Transverse colon (tissue), 4 donors: ENCODE results near the gene IZUMO3. TPM values are rescaled to one million over a fixed set of nuclear protein-coding genes. Genes with fewer than 3 reads are reported as not detected.

ENCODE experiments used
- DNase-seq: peaks from one replicate; pipeline ENCODE4 v3.0.0-alpha.2; 2019
- H3K27ac ChIP-seq, 4 donors: fragments of 200-600 bp; sonication (generic); 2 replicates each; pipeline ENCODE4 v1.5.1; 2016 to 2018; ENCODE audit warnings: inconsistent platforms in 4 of 4
- H3K27me3 ChIP-seq: fragments of 200-600 bp; sonication (generic); 2 replicates; pipeline ENCODE4 v1.5.1; 2017; ENCODE audit warnings: inconsistent platforms
- H3K36me3 ChIP-seq, 4 donors: fragments of 200-600 bp; sonication (generic); 2 replicates each; pipeline ENCODE4 v1.5.1; 2017 to 2019; ENCODE audit warnings: inconsistent platforms in 4 of 4
- H3K4me1 ChIP-seq, 4 donors: fragments of 200-600 bp; sonication (generic); 2 replicates each; pipeline ENCODE4 v1.5.1; 2017 to 2020; ENCODE audit warnings: inconsistent platforms in 4 of 4
- H3K4me3 ChIP-seq, 4 donors: fragments of 200-600 bp; sonication (generic); 1 replicate in 1 of 4; 2 replicates in 3 of 4; pipeline versions ENCODE4 v1.5.1 to v1.6.1; 2017 to 2019; ENCODE audit warnings: inconsistent platforms in 4 of 4
- H3K9me3 ChIP-seq, 2 donors: fragments of 200-600 bp; sonication (generic); 2 replicates each; pipeline ENCODE4 v1.5.1; 2017 to 2019; ENCODE audit warnings: inconsistent platforms in 2 of 2
- CTCF ChIP-seq, 5 experiments: fragments of 200-600 bp in 3 of 5; fragments of 450-650 bp in 2 of 5; sonication (generic) in 3 of 5; IDR thresholded peaks; 1 replicate in 2 of 5; 2 replicates in 3 of 5; pipeline ENCODE4 v1.5.1; 2016 to 2017; ENCODE audit warnings: antibody characterized with exemption in 5 of 5, inconsistent platforms in 3 of 5, mild to moderate bottlenecking in 2 of 5, moderate library complexity in 1 of 5
- EP300 ChIP-seq: sonication (generic); formaldehyde crosslinking; IDR thresholded peaks from one replicate; pipeline ENCODE4 v1.6.1; 2017; ENCODE audit warnings: antibody characterized with exemption, low read depth
- POLR2A ChIP-seq: fragments of 450-650 bp; IDR thresholded peaks from one replicate; pipeline ENCODE4 v1.6.1; 2016; ENCODE audit warnings: antibody characterized with exemption, mild to moderate bottlenecking, moderate library complexity
- POLR2AphosphoS5 ChIP-seq, 3 donors: sonication (generic); formaldehyde crosslinking; IDR thresholded peaks; one replicate each; pipeline ENCODE4 v1.6.1; 2016; ENCODE audit warnings: antibody characterized with exemption in 3 of 3
- WGBS, 2 donors: methylation state at CpG; one replicate each; pipeline ENCODE4 v1.1.5; 2018; ENCODE audit warnings: low coverage in 1 of 2; 5-methylcytosine and 5-hydroxymethylcytosine counted together
- in situ Hi-C, 4 donors: fragments of 200-750 bp; cut with MboI; loops; one replicate each; pipeline versions ENCODE4 v1.15.0 to v1.15.1; 2017; ENCODE audit warnings: low sequenced_read_pairs in 3 of 4, low pct_ligation_motif_present in 1 of 4, low pct_unique_long_range_greater_than_20kb in 1 of 4
- intact Hi-C: fragments of 100-400 bp; cut with DNase I; formaldehyde crosslinking; loops from one replicate; pipeline ENCODE4 v1.15.1; 2023; ENCODE audit warnings: low total_unique reads
- total RNA-seq, 4 donors: library from RNA; depleted of rRNA; stranded (reverse); fragments of >200 nt; gene quantifications; one replicate each; pipeline ENCODE4 v1.1.0, GENCODE V29; 2016

The IZUMO3 gene
- total RNA-seq, 4 donors from 2014 or later: not detected

- Histone ChIP-seq H3K36me3 (no peaks in the 10 kb centered on the region), H3K4me1 (no peaks in the 10 kb centered on the region), H3K27ac (no peak overlapping the region), H3K27me3 (no peaks in the 10 kb centered on the region), H3K9me3 (no peaks in the 10 kb centered on the region), H3K4me3 (no peak overlapping the region)
- no peak for TF ChIP-seq EP300
- TF ChIP-seq CTCF (IDR thresholded peaks at IDR 0.05): no peak
- TF ChIP-seq POLR2A: no peak
- TF ChIP-seq POLR2AphosphoS5 (IDR thresholded peaks at IDR 0.05): no peak
- WGBS, 2 donors: 64 to 74% methylated on average over 3 of the region's 3 CpGs
- no peak for DNase-seq
- intact Hi-C loops (no loop called here), in situ Hi-C loops (no loop called here)
Observed at GRCh38 chr9:24500761-24501160, 44.9 kb downstream of the IZUMO3 start.

- intact Hi-C loops: no loop called here
- Histone ChIP-seq H3K27ac (no peak overlapping the region), H3K4me1 (no peaks in the 10 kb centered on the region), H3K36me3 (no peaks in the 10 kb centered on the region), H3K27me3 (no peaks in the 10 kb centered on the region), H3K9me3 (no peaks in the 10 kb centered on the region), H3K4me3 (no peak overlapping the region)
- no peak for DNase-seq
- TF ChIP-seq POLR2AphosphoS5 (IDR thresholded peaks at IDR 0.05): no peak
- TF ChIP-seq EP300: no peak
- TF ChIP-seq POLR2A: no peak
- no peak for TF ChIP-seq CTCF (IDR thresholded peaks at IDR 0.05)
- in situ Hi-C loops: no loop called here
- 36 to 56% methylated on average over 2 of the region's 2 CpGs for WGBS, 2 donors
Observed at GRCh38 chr9:24498632-24499031, 47.1 kb downstream of the IZUMO3 start.

GRCh38 chr9:24497671-24498070, 48.0 kb downstream of the IZUMO3 start:
- Histone ChIP-seq H3K27me3 (no peaks in the 10 kb centered on the region), H3K27ac (no peak overlapping the region), H3K4me1 (no peaks in the 10 kb centered on the region), H3K36me3 (no peaks in the 10 kb centered on the region), H3K4me3 (no peak overlapping the region), H3K9me3 (no peaks in the 10 kb centered on the region)
- intact Hi-C loops (no loop called here), in situ Hi-C loops (no loop called here)
- 65 to 71% methylated on average over 4 of the region's 4 CpGs for WGBS, 2 donors
- DNase-seq: no peak
- TF ChIP-seq POLR2A (no peak), CTCF (IDR thresholded peaks at IDR 0.05) (no peak), EP300 (no peak), POLR2AphosphoS5 (IDR thresholded peaks at IDR 0.05) (no peak)
